GM19240 (cell line): Measurements from ENCODE around the gene SLC25A4.
"Not testable (repeated sequence)": the region's sequence is repeated elsewhere in the genome, so short reads cannot be mapped to it uniquely, and the experiment has no call there.

Source experiments
- DNase-seq: peaks from one replicate; pipeline ENCODE4 v3.0.0; 2011; ENCODE audit warnings: low spot score; ENCODE audit not compliant: insufficient read length

The SLC25A4 gene

GRCh38 chr4:185142912-185143600, at the start of gene SLC25A4:
SLC25A4 (plus strand) TSS chr4:185143266; CDS start chr4:185143373, 107 bp downstream.
- DNase-seq: peak; percentile 86

- DNase-seq: no peak
These were observed 49.5 kb upstream of the SLC25A4 start for GRCh38 chr4:185093603-185094002.

DNA sequence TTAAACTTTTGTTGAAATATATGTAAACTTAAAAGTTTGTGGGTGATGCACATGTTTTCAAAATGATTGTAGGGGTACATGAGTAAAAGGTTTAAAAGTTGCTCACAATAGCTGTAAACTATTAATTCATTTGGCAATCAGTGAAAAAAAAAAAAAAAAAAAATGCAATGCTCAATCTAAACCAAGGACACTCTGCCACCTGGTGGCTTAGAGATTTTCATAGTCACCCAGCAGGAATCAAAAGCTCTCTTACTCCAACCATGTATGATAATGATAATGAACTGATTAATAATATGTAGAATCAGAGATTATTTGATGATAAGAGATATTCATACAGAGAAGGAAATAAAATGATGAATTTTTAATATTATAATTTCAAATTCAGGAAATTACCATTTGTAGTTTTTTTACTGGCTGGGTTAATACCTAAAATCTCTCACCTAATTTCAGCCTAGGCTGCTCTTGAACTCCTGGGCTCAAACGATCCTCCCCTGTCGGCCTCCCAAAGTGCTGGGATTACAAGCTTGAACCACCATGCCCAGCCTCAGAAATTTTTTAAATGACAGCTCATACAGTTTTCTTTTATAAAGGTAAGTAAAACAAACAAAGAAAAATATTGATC, 46.9 kb upstream of the SLC25A4 start:
- DNase-seq: no peak

GRCh38 chr4:185098474-185098873, 44.6 kb upstream of the SLC25A4 start:
- no peak for DNase-seq

DNA sequence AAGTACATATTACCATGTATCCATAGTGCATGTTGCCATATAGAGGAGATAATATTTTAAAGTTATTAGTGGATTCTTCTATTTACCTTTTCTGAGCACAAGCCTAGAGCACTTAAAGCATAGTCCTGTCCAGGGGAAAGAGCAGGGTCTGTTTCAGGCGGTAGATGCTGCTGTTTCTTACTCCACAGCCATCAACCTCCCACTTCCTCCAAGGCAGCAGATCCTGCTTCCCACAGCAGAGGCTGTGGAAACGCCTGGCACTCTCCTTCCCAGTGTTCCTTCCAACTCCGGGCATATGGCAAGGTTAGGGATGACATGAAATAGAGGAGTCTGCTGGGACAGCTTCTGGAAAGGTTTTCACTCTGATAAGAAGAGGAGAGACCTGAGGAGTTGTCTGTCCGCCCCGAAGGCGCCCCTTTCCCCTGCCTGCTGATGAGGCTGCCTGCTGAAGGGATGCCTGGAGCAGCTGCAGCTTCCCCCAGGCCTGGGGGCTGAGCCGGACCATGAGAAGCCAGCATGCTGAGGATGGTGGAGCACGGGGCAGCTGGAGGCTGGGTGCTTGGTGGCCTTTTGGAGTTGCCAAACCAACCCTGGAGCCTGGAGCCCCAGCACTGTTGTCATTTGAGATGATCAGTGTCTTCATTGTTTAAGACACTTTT, 43.9 kb upstream of the SLC25A4 start:
- no peak for DNase-seq

DNA sequence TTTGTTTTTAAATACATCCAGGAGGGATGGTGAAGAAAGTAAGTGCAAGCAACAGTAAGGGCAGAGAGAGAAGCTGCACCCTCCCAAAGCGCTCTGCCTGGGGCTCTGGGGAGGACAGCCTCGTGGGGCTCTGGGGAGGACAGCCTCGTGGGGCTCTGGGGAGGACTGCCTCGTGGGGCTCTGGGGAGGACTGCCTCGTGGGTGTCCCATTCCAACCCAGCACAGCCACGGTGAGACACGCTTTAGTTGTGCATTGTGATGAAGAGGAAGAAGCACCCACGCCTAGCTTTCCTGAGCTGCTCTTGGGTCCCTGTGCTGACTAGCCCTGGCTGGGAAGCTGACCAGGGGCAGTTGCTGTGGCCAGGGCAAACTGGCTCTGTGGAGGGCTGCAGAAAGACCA, 43.1 kb upstream of the SLC25A4 start:
- DNase-seq: no peak

- no peak for DNase-seq
These were observed 42.6 kb upstream of the SLC25A4 start for GRCh38 chr4:185100423-185100822.

DNA sequence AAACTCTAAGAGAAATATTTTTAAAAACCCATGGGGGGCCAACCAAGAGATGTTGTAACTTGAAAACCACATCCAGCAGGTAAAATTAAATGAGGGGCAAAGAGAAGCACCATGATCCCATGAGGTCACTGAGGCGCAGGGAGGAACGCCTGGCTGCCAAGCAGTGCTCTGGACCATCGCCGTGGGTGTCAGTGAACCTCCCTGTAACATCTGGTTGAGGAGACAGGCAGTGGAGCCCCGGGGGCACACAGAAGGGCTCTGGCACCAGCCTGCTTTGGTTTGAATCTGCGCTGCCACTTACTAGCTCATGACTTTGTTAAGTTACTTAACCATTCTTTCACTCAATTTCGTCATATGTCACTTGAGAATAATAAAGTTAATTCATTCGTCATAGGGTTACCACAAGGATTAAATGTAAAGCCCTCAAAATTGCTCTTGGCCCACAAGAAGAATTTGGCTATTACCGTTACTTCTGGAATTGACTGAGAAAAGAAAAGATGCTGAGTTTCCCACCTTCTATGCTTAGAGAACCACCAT, 41.6 kb upstream of the SLC25A4 start:
- DNase-seq: no peak

DNA sequence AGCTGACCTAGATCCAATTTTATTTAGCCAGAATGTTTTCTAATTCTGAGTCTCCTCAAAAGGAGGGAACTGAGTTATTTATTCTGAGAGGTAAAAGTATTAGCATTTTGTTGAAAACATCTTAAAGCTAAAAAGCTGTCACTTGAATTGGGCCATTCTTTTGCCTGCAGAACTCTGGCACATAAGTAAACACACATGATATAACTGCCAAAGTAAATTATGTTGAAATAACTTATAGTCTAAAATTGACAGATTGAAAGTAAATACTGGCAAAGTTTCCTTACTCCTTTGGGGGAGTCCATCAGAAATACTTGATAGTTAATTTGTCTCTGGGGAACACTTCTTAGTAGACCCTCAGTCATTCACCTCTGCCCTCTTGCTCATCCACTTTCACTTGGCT, 38.3 kb upstream of the SLC25A4 start:
- DNase-seq: no peak

DNA sequence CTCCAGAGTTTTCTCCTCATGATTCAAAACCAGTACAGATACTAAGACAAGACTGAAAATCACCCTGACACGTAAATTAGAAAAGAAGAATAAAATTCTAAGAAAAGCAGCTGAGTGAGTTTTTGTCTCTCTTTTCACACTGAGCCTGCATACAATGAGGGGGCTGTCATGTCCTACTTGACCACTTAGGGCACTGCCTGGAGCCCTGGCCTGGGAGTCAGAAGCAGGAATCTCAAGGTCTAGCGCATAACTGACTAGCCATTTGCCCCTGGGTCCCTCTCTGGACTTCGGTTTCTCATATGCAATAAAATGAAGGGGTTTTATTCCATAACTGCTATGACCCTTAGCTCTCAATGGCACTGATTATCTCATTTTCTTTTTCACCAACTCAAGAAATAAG, 36.7 kb upstream of the SLC25A4 start:
- no peak for DNase-seq

DNA sequence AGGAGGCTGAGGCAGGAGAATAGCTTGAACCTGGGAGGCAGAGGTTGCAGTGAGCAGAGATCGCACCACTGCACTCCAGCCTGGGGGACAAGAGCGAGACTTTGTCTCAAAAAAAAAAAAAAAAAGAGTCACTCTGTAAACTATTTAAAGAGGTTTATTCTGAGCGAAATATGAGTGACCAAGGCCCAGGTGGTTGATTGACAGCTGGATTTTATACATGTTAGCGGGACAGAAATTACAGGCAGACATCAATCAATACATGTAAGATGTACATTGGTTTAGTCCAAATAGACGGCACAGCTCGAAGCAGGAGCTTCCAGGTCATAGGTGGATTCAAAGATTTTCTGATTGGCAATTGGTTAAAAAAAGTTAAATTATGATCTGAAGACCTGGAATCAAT, 35.5 kb upstream of the SLC25A4 start:
- not testable (repeated sequence) for DNase-seq

DNA sequence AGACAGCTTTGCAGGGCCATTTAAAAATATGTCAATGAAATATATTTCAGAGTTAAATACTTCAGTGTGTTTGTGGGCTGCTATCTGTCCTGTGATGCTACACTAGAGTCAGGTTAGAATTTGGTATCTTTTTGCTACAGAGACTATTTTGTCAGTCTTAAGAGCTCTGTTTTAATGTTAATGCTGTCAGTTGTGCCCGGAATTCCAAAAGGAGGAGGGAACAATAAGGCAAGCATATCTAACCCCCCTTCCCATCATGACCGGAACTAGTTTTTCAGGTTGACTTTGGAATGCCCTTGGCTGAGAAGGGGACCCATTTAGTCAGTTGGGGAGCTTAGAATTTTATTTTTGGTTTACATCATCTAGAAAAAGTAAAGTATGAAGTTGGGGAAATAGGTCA, 34.9 kb upstream of the SLC25A4 start:
- no peak for DNase-seq

DNA sequence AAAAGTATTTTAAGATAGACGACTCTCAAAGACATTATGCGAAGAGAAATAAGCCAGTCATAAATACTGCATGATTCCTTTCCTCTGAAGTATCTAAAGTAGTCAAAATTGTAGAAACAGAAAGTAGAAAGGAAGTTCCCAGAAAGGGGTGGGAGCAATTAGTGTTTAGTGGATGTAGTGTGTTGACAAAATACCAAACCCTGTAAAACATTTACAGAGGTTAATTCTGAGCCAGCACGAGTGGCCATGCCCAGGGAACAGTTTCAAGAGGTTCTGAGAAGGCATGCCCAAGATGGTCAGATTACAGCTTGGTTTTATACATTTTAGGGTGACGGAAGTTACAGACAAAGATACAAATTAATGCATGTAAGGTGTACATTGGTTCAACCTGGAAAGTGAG, 34.4 kb upstream of the SLC25A4 start:
- DNase-seq: no peak

DNA sequence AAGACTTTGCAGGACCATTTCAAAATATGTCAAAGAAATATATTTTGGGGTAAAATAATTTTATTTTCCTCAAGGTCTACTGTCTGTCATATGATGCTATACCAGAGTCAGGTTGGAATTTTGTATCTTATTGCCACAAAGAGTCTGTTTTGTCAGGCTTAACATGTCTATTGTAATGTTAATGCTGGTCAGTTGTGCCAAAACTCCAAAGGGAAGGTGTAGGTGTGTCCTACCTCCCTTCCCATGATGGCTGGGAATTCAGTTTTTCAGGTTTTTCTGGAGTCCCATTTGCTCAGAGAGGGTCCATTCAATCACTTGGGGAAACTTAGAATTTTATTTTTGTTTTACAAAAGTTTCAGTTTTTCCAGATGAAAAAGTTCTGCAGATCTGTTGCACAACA, 33.3 kb upstream of the SLC25A4 start:
- no peak for DNase-seq

- DNase-seq: no peak
These were observed 32.7 kb upstream of the SLC25A4 start for GRCh38 chr4:185110375-185110823.

- DNase-seq: no peak
These were observed 31.0 kb upstream of the SLC25A4 start for GRCh38 chr4:185112104-185112503.

- DNase-seq: no peak
These were observed 29.7 kb upstream of the SLC25A4 start for GRCh38 chr4:185113340-185113739.

- DNase-seq: no peak
These were observed 27.2 kb upstream of the SLC25A4 start for GRCh38 chr4:185115827-185116232.

- DNase-seq: no peak
These were observed 25.6 kb upstream of the SLC25A4 start for GRCh38 chr4:185117300-185117934.

DNA sequence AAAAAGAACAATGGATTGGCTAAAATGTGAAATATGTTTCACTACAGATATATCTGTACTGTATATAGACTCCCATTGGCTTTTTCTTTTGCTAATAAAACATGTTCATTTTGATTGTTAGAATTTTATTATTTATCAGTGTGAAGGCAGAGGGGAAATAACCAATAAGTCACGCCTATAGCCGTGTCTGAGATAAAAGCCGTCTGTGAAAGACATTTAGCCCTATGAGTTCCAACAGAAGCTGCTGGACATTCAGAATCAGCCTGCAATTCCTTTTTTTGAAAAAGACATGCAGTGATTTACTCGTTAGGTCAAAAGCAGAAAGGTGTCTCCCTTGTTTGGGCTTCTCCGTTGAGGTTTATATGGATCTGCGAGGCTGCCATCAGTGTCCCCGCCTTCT, 24.2 kb upstream of the SLC25A4 start:
- no peak for DNase-seq

DNA sequence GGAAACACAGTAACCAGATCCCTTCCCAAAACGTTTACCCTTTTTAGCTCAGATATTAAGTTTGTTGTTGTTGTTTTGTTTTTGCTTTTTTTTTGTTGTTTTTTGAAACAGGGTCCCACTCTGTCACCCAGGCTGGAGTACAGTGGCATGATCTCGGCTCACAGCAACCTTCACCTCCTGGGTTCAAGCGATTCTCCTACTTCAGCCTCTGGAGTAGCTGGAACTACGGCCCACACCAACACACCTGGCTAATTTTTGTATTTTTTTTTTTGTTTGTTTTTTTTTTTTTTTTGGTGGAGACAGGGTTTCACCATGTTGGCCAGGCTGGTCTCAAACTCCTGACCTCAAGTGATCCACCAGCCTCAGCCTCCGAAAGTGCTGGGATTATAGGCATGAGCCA, 23.6 kb upstream of the SLC25A4 start:
- DNase-seq: not testable (repeated sequence)
